CD14-positive monocyte (primary cell): ENCODE results near the gene WASHC4. TPM values are rescaled to one million over a fixed set of nuclear protein-coding genes. Genes with fewer than 3 reads are reported as not detected.

Experiments used
- DNase-seq, 3 donors: peaks; one replicate each; pipeline ENCODE4 v3.0.0-alpha.2; 2011 to 2022
- H2AFZ ChIP-seq: 2 replicates; pipeline ENCODE4 v1.6.0; 2012; ENCODE audit warnings: mild to moderate bottlenecking, low read depth, low read length, inconsistent platforms; ENCODE audit not compliant: insufficient read depth, poor library complexity, severe bottlenecking
- H3K27ac ChIP-seq, 2 donors: 1 replicate in 1 of 2; 2 replicates in 1 of 2; pipeline ENCODE4 v1.5.1; 2012 to 2013; ENCODE audit warnings: low read length in 2 of 2, control low read depth in 1 of 2, inconsistent platforms in 1 of 2, low read depth in 1 of 2, mild to moderate bottlenecking in 1 of 2
- H3K27me3 ChIP-seq, 2 donors: one replicate each; pipeline versions ENCODE4 v1.6.0 to v1.6.1; 2011 to 2013; ENCODE audit warnings: low read length in 2 of 2; ENCODE audit not compliant: control insufficient read depth in 2 of 2, insufficient read depth in 2 of 2
- H3K36me3 ChIP-seq, 2 donors: replicated peaks in 1 of 2; 1 replicate in 1 of 2; 2 replicates in 1 of 2; pipeline versions ENCODE4 v1.5.1 to v1.6.1; 2012 to 2013; ENCODE audit warnings: low read length in 2 of 2, control low read depth in 1 of 2, inconsistent platforms in 1 of 2, mild to moderate bottlenecking in 1 of 2; ENCODE audit not compliant: insufficient read depth in 2 of 2, control insufficient read depth in 1 of 2
- H3K4me1 ChIP-seq, 2 donors: 1 replicate in 1 of 2; 2 replicates in 1 of 2; pipeline versions ENCODE4 v1.5.1 to v1.6.1; 2012 to 2013; ENCODE audit warnings: low read length in 2 of 2, control low read depth in 1 of 2, inconsistent platforms in 1 of 2, mild to moderate bottlenecking in 1 of 2, moderate library complexity in 1 of 2; ENCODE audit not compliant: insufficient read depth in 2 of 2, control insufficient read depth in 1 of 2
- H3K4me2 ChIP-seq: replicated peaks from 2 replicates; pipeline ENCODE3; 2012; ENCODE audit warnings: low read length, moderate library complexity, mild to moderate bottlenecking; ENCODE audit not compliant: poor library complexity, severe bottlenecking; ENCODE audit errors: extremely low read depth
- H3K4me3 ChIP-seq, 3 experiments: fragments of 200-600 bp in 1 of 3; sonication (generic) in 1 of 3; replicated peaks in 1 of 3; 1 replicate in 2 of 3; 2 replicates in 1 of 3; pipeline ENCODE4 v1.5.1; 2011 to 2013; ENCODE audit warnings: low read length in 3 of 3, mild to moderate bottlenecking in 3 of 3, control low read depth in 2 of 3, low read depth in 2 of 3, inconsistent platforms in 1 of 3, moderate library complexity in 1 of 3
- H3K79me2 ChIP-seq: 2 replicates; pipeline ENCODE4 v1.6.0; 2012; ENCODE audit warnings: mild to moderate bottlenecking, control low read depth, inconsistent platforms, low read length, moderate library complexity; ENCODE audit not compliant: insufficient read depth
- H3K9ac ChIP-seq: 2 replicates; pipeline ENCODE4 v1.6.0; 2017; ENCODE audit warnings: low read length, mild to moderate bottlenecking; ENCODE audit not compliant: insufficient read depth, poor library complexity, severe bottlenecking
- H3K9me3 ChIP-seq, 2 donors: replicated peaks in 1 of 2; 1 replicate in 1 of 2; 2 replicates in 1 of 2; pipeline versions ENCODE4 v1.5.1 to v1.6.1; 2012 to 2013; ENCODE audit warnings: low read length in 2 of 2, control low read depth in 1 of 2; ENCODE audit not compliant: control insufficient read depth in 1 of 2, insufficient read depth in 1 of 2
- H4K20me1 ChIP-seq: 2 replicates; pipeline ENCODE4 v1.6.0; 2012; ENCODE audit warnings: mild to moderate bottlenecking, low read length, control low read depth, moderate library complexity; ENCODE audit not compliant: insufficient read depth
- H3K27ac Mint-ChIP-seq, 7 donors: one replicate each; pipeline ENCODE4 v1.8.0; 2020; ENCODE audit warnings: mild to moderate bottlenecking in 7 of 7, mixed read lengths in 7 of 7, moderate library complexity in 6 of 7, inconsistent platforms in 2 of 7
- H3K27me3 Mint-ChIP-seq, 3 donors: one replicate each; pipeline ENCODE4 v1.8.0; 2021 to 2022; ENCODE audit warnings: low read depth in 3 of 3, mild to moderate bottlenecking in 3 of 3, mixed read lengths in 3 of 3, moderate library complexity in 3 of 3, inconsistent platforms in 1 of 3
- H3K36me3 Mint-ChIP-seq, 2 donors: one replicate each; pipeline ENCODE4 v1.8.0; 2020; ENCODE audit warnings: mixed read lengths in 2 of 2, inconsistent platforms in 1 of 2, mild to moderate bottlenecking in 1 of 2
- H3K4me1 Mint-ChIP-seq: one replicate; pipeline ENCODE4 v1.8.0; 2020; ENCODE audit warnings: mild to moderate bottlenecking, mixed read lengths
- H3K4me3 Mint-ChIP-seq, 2 donors: one replicate each; pipeline ENCODE4 v1.8.0; 2020; ENCODE audit warnings: mild to moderate bottlenecking in 2 of 2, mixed read lengths in 2 of 2, moderate library complexity in 1 of 2
- H3K9me3 Mint-ChIP-seq, 7 donors: one replicate each; pipeline ENCODE4 v1.8.0; 2020 to 2022; ENCODE audit warnings: mixed read lengths in 7 of 7, mild to moderate bottlenecking in 6 of 7, moderate library complexity in 6 of 7, inconsistent platforms in 2 of 7
- WGBS: methylation state at CpG from one replicate; pipeline ENCODE4 v1.1.5; 2013; ENCODE audit warnings: missing lambda C conversion rate; ENCODE audit not compliant: insufficient coverage; 5-methylcytosine and 5-hydroxymethylcytosine counted together
- intact Hi-C, 2 donors: fragments of 100-400 bp; cut with micrococcal nuclease; formaldehyde crosslinking; loops; one replicate each; pipeline versions ENCODE4 v1.15.0 to v1.15.1; 2023
- polyA plus RNA-seq, 3 donors: library from polyadenylated mRNA; depleted of rRNA in 1 of 3; unstranded in 2 of 3; stranded (reverse) in 1 of 3; fragments of 300-500 nt in 2 of 3; fragments of >200 nt in 1 of 3; fragmentation: Illumina TruSeq in 2 of 3; gene quantifications; 1 replicate in 2 of 3; 2 replicates in 1 of 3; pipeline ENCODE4 v1.2.3, GENCODE V29; 2012 to 2021
- TF ChIP-seq, protein P1 (sequence below): fragments of 200-600 bp; IDR thresholded peaks from one replicate; pipeline ENCODE4 v1.8.0; 2022; ENCODE audit warnings: antibody characterized with exemption, mild to moderate bottlenecking

WASHC4 gene
- polyA plus RNA-seq, 3 donors: 62.6 to 95.3 (median 69.0) TPM

DNA sequence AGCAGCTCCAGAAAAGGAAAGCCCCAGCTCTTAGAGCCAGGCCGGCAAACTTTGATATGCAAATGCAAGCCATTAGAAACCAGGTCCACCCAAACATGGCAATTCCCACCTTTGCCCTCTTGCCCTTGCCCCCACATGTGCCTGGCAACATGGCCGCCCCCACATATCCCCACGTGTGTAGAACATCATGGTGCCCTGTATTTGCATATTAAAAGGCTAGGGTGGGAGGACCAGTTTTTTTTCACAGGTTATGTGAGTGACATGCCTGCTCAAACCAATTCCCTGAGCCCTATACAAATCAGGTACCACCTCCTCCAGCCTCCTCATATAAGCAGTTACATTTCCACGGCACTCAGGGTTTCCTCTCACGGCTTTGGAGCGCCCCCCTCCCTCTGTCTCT is 17.2 kb upstream of the WASHC4 start:
- H3K4me1 ChIP-seq: no peaks in the 10 kb centered on the region
- Mint-ChIP-seq H3K4me3 (no peak overlapping the region), H3K27me3 (peaks cover 6 to 15% (median 7%) of the 10 kb centered on the region in 3 donors), H3K27ac (no peak overlapping the region), H3K9me3 (peaks cover 5 to 30% (median 18%) of the 10 kb centered on the region in 7 donors), H3K36me3 (peaks cover 0 to 1% of the 10 kb centered on the region in 2 donors), H3K4me1 (no peaks in the 10 kb centered on the region)
- H3K36me3 ChIP-seq: no peaks in the 10 kb centered on the region
- TF ChIP-seq, protein P1, sequence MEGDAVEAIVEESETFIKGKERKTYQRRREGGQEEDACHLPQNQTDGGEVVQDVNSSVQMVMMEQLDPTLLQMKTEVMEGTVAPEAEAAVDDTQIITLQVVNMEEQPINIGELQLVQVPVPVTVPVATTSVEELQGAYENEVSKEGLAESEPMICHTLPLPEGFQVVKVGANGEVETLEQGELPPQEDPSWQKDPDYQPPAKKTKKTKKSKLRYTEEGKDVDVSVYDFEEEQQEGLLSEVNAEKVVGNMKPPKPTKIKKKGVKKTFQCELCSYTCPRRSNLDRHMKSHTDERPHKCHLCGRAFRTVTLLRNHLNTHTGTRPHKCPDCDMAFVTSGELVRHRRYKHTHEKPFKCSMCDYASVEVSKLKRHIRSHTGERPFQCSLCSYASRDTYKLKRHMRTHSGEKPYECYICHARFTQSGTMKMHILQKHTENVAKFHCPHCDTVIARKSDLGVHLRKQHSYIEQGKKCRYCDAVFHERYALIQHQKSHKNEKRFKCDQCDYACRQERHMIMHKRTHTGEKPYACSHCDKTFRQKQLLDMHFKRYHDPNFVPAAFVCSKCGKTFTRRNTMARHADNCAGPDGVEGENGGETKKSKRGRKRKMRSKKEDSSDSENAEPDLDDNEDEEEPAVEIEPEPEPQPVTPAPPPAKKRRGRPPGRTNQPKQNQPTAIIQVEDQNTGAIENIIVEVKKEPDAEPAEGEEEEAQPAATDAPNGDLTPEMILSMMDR: no peak
- H3K4me3 ChIP-seq: no peak overlapping the region
- no peak overlapping the region for H3K4me2 ChIP-seq
- intact Hi-C loops: no loop called here
- no peak overlapping the region for H2AFZ ChIP-seq
- peaks cover 3 to 15% of the 10 kb centered on the region in 2 donors for H3K27me3 ChIP-seq
- H3K79me2 ChIP-seq: no peaks in the 10 kb centered on the region
- no peak overlapping the region for H3K9ac ChIP-seq
- WGBS: 93% methylated on average over 3 of the region's 6 CpGs
- no peaks in the 10 kb centered on the region for H4K20me1 ChIP-seq
- DNase-seq: no peak
- peaks cover 8 to 12% of the 10 kb centered on the region in 2 donors for H3K9me3 ChIP-seq
- no peak overlapping the region for H3K27ac ChIP-seq

DNA sequence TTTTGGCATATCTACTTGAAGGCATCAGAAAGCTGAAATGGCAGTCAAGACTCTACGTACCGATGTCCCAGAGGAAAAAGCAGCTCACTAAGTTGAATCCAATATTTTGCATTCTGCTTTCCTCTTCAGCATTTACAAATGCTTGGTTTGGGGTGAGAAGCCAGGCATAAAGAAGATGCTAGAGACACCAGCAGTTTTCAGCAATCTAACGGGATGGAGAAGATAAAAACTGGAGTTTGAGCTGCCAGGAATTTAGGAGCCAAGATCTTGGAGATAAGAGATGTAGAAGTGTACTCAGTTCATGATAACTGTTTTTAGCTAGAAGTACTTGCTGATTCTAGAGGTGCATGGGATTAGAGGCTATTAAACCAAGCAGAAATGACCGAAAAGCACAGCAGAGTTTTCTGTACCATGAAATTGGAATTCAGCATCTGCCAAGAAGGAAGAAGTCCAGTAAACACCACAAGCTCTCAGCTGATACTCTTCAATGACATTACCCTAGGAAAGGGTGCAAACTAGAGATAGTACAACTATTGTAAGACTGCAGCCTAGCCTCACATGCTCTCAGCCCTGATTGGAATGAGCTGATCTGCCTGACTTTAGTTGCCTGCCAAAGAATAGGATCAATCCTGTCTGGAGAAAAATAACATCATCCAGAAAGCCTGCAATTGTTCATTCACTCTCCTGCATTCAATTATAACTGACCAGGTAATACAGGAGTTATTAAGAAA is 15.9 kb upstream of the WASHC4 start:
- H3K4me3 Mint-ChIP-seq: no peak overlapping the region
- H3K4me1 Mint-ChIP-seq: no peaks in the 10 kb centered on the region
- Histone ChIP-seq H3K4me1 (no peaks in the 10 kb centered on the region), H3K27me3 (peaks cover 3 to 15% of the 10 kb centered on the region in 2 donors), H3K36me3 (no peaks in the 10 kb centered on the region), H2AFZ (no peak overlapping the region), H3K4me3 (no peak overlapping the region), H3K79me2 (no peaks in the 10 kb centered on the region), H3K9ac (no peak overlapping the region), H3K4me2 (no peak overlapping the region), H3K9me3 (peaks cover 15 to 20% of the 10 kb centered on the region in 2 donors), H4K20me1 (no peaks in the 10 kb centered on the region), H3K27ac (no peak overlapping the region)
- peaks cover 7 to 15% (median 8%) of the 10 kb centered on the region in 3 donors for H3K27me3 Mint-ChIP-seq
- intact Hi-C loops: no loop called here
- peaks cover 0 to 1% of the 10 kb centered on the region in 2 donors for H3K36me3 Mint-ChIP-seq
- peaks cover 16 to 34% (median 26%) of the 10 kb centered on the region in 7 donors for H3K9me3 Mint-ChIP-seq
- WGBS: 88% methylated on average over 1 of the region's 4 CpGs
- no peak overlapping the region for H3K27ac Mint-ChIP-seq
- no peak for DNase-seq
- TF ChIP-seq, protein P1: no peak
